ENCODE measurements around the gene TCF4. TPM values are rescaled to one million over a fixed set of nuclear protein-coding genes. Genes with fewer than 3 reads are reported as not detected.

Gene TCF4
- total RNA-seq, 2 donors from 2014 or later, result 57.7 to 66.3 TPM

DNA sequence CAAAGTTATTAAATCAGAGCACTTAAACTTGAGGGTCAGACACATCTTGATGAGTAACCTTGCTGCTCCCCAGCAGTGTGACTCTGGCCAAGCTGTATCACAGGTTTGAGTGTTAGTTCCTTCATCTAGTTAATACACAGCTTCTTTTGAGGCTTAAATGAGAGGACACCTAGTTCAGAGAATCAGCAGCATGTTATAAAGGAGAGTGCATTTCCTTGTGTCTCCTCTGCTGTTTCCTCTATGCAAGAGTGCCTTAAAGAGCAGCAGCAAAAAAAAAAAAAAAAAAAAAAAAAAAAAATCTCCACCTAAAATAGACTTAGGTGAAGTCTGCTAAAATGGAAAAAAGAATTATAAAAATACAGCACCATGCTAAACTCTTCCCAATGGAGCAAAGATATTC, 261.9 kb downstream of the TCF4 start:
- peaks cover 0 to 42% of the 10 kb centered on the region in 2 donors for H3K4me1 ChIP-seq
- TF ChIP-seq CTCF (IDR thresholded peaks at IDR 0.05), result no peak
- no peak for DNase-seq (ENCODE audit: low spot score)
- H3K36me3 ChIP-seq, result no peaks in the 10 kb centered on the region
- no peaks in the 10 kb centered on the region for H3K9me3 ChIP-seq
- no peak overlapping the region for H3K4me3 ChIP-seq
- peak overlapping the region; percentile 17 to 32 for H3K27ac ChIP-seq
- no peaks in the 10 kb centered on the region for H3K27me3 ChIP-seq

DNA sequence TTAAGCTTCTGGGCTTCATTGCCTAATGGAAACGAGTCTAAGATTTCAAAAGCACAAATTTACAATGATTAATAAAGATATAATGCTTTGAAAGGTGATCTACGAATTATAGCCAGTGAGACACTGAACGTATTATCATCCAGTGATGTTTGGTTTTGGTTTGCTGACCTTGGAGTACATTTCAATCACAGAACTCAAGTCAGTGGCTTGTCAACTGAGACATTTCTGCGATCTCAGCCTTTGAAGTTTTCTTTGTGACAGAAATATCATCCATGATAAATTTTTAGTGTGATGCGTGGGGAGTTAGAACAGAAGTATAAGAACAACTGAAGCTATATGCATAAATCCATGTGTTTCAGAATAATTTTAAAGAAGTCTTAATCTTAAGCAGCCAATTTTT, 263.8 kb downstream of the TCF4 start:
- TF ChIP-seq CTCF (IDR thresholded peaks at IDR 0.05), result no peak
- peak overlapping the region; percentile 94 to 96 for H3K27ac ChIP-seq
- peaks cover 0 to 32% of the 10 kb centered on the region in 2 donors for H3K4me1 ChIP-seq

DNA sequence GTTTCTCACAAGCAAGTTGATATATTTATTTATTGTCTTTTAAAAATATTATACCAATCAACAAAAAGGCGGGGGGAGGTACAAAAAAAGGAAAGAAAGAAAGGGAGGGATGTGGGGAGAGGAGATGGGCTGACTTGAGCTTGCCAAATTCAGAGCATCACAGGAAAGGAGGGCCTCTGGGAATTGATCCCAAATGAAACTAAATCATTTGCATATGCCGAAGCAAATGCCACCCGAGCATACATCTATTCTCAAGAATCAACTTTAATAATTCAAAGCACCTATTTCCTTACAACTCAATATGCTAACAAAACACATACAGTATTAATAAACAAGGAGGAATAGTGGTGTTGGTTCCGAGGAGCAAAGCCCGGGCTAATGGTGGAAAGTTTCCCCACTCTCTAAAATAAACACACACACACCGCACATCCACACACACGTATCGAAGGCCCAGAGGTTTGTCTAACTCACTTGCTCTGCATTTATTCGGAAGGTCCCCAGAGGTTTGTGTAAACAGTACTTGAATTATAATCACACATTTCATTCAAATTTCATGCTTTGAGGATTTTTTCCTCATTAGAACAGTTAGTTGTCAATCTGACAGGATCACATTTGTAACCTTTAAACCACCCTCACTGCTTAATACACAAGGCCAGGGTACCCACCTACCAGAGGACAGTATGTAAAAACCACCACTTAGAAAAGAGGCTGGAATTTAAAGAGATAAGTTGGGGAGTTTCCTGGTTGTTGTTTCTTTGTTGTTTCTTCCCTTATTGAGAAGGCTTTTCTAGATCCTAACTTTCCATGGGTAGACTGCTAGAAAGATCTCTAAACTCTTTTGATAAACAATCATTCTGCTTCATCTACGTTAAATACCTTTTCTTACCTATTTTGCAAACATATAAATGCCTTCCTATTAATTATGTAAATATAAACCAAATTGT, 264.7 kb downstream of the TCF4 start:
- no peaks in the 10 kb centered on the region for H3K9me3 ChIP-seq
- peak overlapping the region; percentile 94 to 96 for H3K27ac ChIP-seq
- H3K4me1 ChIP-seq, result peaks cover 0 to 24% of the 10 kb centered on the region in 2 donors
- no peaks in the 10 kb centered on the region for H3K36me3 ChIP-seq
- no peaks in the 10 kb centered on the region for H3K27me3 ChIP-seq
- TF ChIP-seq CTCF (IDR thresholded peaks at IDR 0.05), result no peak
- H3K4me3 ChIP-seq, result peak overlapping the region in 1 of 2 donors; percentile 57
- no peak for DNase-seq (ENCODE audit: low spot score)

More for the DNA sequence above, 263.8 kb downstream of the TCF4 start:
- Histone ChIP-seq H3K9me3 (no peaks in the 10 kb centered on the region), H3K27me3 (no peaks in the 10 kb centered on the region), H3K36me3 (no peaks in the 10 kb centered on the region), H3K4me3 (no peak overlapping the region)
- no peak for DNase-seq (ENCODE audit: low spot score)

DNA sequence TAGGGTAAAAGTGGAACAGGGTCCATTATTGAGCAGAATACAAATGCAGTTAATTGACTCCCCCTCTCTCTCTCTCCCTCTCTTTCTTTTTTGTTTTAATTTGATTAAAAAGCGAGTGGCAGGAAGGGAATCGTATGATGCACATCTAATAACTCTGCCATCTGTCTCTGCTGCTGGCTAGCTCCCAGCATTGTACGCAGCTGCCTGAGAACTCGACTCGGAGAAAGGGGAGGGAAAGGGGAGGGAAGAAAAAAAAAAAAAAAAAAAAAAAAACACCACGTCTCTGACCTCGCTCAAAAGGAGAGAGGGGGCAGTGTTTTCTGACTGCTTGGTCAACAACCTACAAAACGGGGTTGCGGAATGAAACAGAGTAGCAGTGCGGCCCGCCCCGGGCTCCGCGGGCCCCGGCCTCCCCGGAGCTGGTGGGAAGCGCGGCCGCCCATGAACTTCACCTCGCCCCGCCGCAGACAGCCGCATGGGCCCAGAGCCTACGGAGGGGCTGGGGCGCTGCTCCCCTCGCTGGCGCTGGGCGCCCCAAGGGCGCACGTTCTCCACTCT, 265.7 kb downstream of the TCF4 start:
- TF ChIP-seq CTCF (IDR thresholded peaks at IDR 0.05), result peak in 1 of 2 donors; percentile 29
- H3K9me3 ChIP-seq, result no peaks in the 10 kb centered on the region
- H3K27ac ChIP-seq, result peak overlapping the region; percentile 94 to 96
- peak overlapping the region; percentile 45 to 57 for H3K4me3 ChIP-seq
- no peaks in the 10 kb centered on the region for H3K36me3 ChIP-seq
- DNase-seq (ENCODE audit: low spot score), result peak; percentile 86
- H3K4me1 ChIP-seq, result peaks cover 0 to 20% of the 10 kb centered on the region in 2 donors
- no peaks in the 10 kb centered on the region for H3K27me3 ChIP-seq

GRCh38 chr18:55321265-55322177, 266.5 kb downstream of the TCF4 start:
- peak; percentile 91 for DNase-seq (ENCODE audit: low spot score)
- Histone ChIP-seq H3K4me1 (peaks cover 0 to 26% of the 10 kb centered on the region in 2 donors), H3K27me3 (no peaks in the 10 kb centered on the region), H3K27ac (peak overlapping the region; percentile 94 to 96), H3K36me3 (no peaks in the 10 kb centered on the region), H3K4me3 (peak overlapping the region; percentile 45 to 57), H3K9me3 (no peaks in the 10 kb centered on the region)
- TF ChIP-seq CTCF (IDR thresholded peaks at IDR 0.05), result no peak

All from right atrium auricular region (tissue), 2 donors.